Measurements from ENCODE around the gene LRRFIP1. TPM values are rescaled to one million over a fixed set of nuclear protein-coding genes. Genes with fewer than 3 reads are reported as not detected.

The LRRFIP1 gene
- total and polyA plus RNA-seq, 9 donors: 27.4 to 71.1 (median 56.1) TPM

GRCh38 chr2:237643582-237644380 lies 16.4 kb downstream of the LRRFIP1 start:
- Histone ChIP-seq H3K4me3 (no peak overlapping the region), H3K27ac (no peak overlapping the region), H3K27me3 (no peaks in the 10 kb centered on the region), H3K4me1 (ENCODE audit: insufficient read depth) (no peaks in the 10 kb centered on the region), H3K9me3 (no peaks in the 10 kb centered on the region), H3K36me3 (no peaks in the 10 kb centered on the region)
- TF ChIP-seq POLR2A (IDR thresholded peaks at IDR 0.05) (no peak), EP300 (IDR thresholded peaks at IDR 0.05) (no peak), CTCF (IDR thresholded peaks at IDR 0.05) (no peak)
- no peak for DNase-seq
- intact Hi-C loops (cut with DNase I): no loop called here
- WGBS, 3 donors: 92 to 96% (median 94%) methylated on average over 14 of the region's 14 CpGs

- 96 to 98% (median 97%) methylated on average over 5 of the region's 5 CpGs for WGBS, 3 donors
- no peaks in the 10 kb centered on the region for H3K4me1 ChIP-seq (ENCODE audit: insufficient read depth)
- H3K36me3 ChIP-seq: no peaks in the 10 kb centered on the region
- H3K9me3 ChIP-seq: no peaks in the 10 kb centered on the region
- H3K27me3 ChIP-seq: no peaks in the 10 kb centered on the region
- intact Hi-C loops (cut with DNase I): no loop called here
- TF ChIP-seq CTCF (IDR thresholded peaks at IDR 0.05): no peak
- TF ChIP-seq EP300 (IDR thresholded peaks at IDR 0.05): no peak
- TF ChIP-seq POLR2A (IDR thresholded peaks at IDR 0.05): no peak
- H3K4me3 ChIP-seq: no peak overlapping the region
- H3K27ac ChIP-seq: no peak overlapping the region
- no peak for DNase-seq
These were observed 17.0 kb downstream of the LRRFIP1 start for GRCh38 chr2:237644381-237644703.

- DNase-seq: no peak
- Histone ChIP-seq H3K4me1 (ENCODE audit: insufficient read depth) (no peaks in the 10 kb centered on the region), H3K36me3 (no peaks in the 10 kb centered on the region), H3K4me3 (no peak overlapping the region), H3K27me3 (no peaks in the 10 kb centered on the region), H3K27ac (no peak overlapping the region), H3K9me3 (no peaks in the 10 kb centered on the region)
- 89 to 92% (median 91%) methylated on average over 8 of the region's 8 CpGs for WGBS, 3 donors
- TF ChIP-seq CTCF (IDR thresholded peaks at IDR 0.05) (no peak), POLR2A (IDR thresholded peaks at IDR 0.05) (no peak), EP300 (IDR thresholded peaks at IDR 0.05) (no peak)
- intact Hi-C loops (cut with DNase I): no loop called here
These were observed 17.9 kb downstream of the LRRFIP1 start for GRCh38 chr2:237645261-237645660.

GRCh38 chr2:237647176-237648015 lies 20.0 kb downstream of the LRRFIP1 start:
- no peaks in the 10 kb centered on the region for H3K27me3 ChIP-seq
- 93 to 94% (median 93%) methylated on average over 19 to 20 of the region's 20 CpGs for WGBS, 3 donors
- TF ChIP-seq POLR2A (IDR thresholded peaks at IDR 0.05) (no peak), EP300 (IDR thresholded peaks at IDR 0.05) (no peak), CTCF (IDR thresholded peaks at IDR 0.05) (no peak)
- no peak for DNase-seq
- intact Hi-C loops (cut with DNase I): no loop called here
- H3K4me1 ChIP-seq (ENCODE audit: insufficient read depth): no peaks in the 10 kb centered on the region
- H3K9me3 ChIP-seq: no peaks in the 10 kb centered on the region
- no peaks in the 10 kb centered on the region for H3K36me3 ChIP-seq
- H3K4me3 ChIP-seq: no peak overlapping the region
- H3K27ac ChIP-seq: no peak overlapping the region

Measured in ovary (tissue), 9 donors.